Stimulated activated CD4-positive, alpha-beta T cell treated with anti-CD3 and anti-CD28 coated beads, Interleukin-2, amount 100 ng/mL, for 4 hours (primary cell): ENCODE measurements around the gene GOLGA1.
A peak's percentile ranks its signal among the peaks of the same experiment; 100 is the strongest.

Experiments used
- DNase-seq: peaks from one replicate; pipeline ENCODE4 v3.0.0-alpha.2; 2020; ENCODE audit warnings: low read depth

GOLGA1 gene

GRCh38 chr9:124882231-124882630 is 58.7 kb downstream of the GOLGA1 start:
- DNase-seq: no peak

GRCh38 chr9:124881138-124881743 is 59.6 kb downstream of the GOLGA1 start:
- DNase-seq: no peak

GRCh38 chr9:124880501-124880900 is 60.4 kb downstream of the GOLGA1 start:
- DNase-seq: no peak

- DNase-seq: no peak
Observed at GRCh38 chr9:124879226-124879625, 61.7 kb downstream of the GOLGA1 start.

GRCh38 chr9:124878518-124878917 is 62.4 kb downstream of the GOLGA1 start:
- no peak for DNase-seq

- no peak for DNase-seq
Observed at GRCh38 chr9:124878021-124878420, 62.9 kb downstream of the GOLGA1 start.

GRCh38 chr9:124877021-124877782 is 63.7 kb downstream of the GOLGA1 start:
- no peak for DNase-seq

- DNase-seq: no peak
Observed at GRCh38 chr9:124875501-124875900, 65.4 kb downstream of the GOLGA1 start.

- DNase-seq: no peak
Observed at GRCh38 chr9:124873664-124874063, 67.2 kb downstream of the GOLGA1 start.

GRCh38 chr9:124871156-124871561 is 69.7 kb downstream of the GOLGA1 start:
- no peak for DNase-seq

- DNase-seq: no peak
Observed at GRCh38 chr9:124870723-124871122, 70.2 kb downstream of the GOLGA1 start.

GRCh38 chr9:124869986-124870560 is 70.8 kb downstream of the GOLGA1 start:
- DNase-seq: peak; percentile 85

GRCh38 chr9:124869466-124869985 is 71.4 kb downstream of the GOLGA1 start:
- DNase-seq: peak; percentile 31

GRCh38 chr9:124868511-124869465 is 72.1 kb downstream of the GOLGA1 start:
- DNase-seq: peak; percentile 90

- no peak for DNase-seq
Observed at GRCh38 chr9:124863371-124863871, 77.5 kb downstream of the GOLGA1 start.

- peak; percentile 95 for DNase-seq
Observed at GRCh38 chr9:124861342-124862229, 79.3 kb downstream of the GOLGA1 start, which contains the start of the genes ARPC5L and RPL35. ARPC5L (plus strand) TSS chr9:124862130; CDS start chr9:124869291, 7,161 bp downstream. RPL35 (minus strand) TSS chr9:124861957; CDS start chr9:124861912, 45 bp downstream.

- DNase-seq: no peak
Observed at GRCh38 chr9:124860582-124861341, 80.1 kb downstream of the GOLGA1 start.

- DNase-seq: no peak
Observed at GRCh38 chr9:124859803-124860581, 80.9 kb downstream of the GOLGA1 start.
